Measurements from ENCODE around the gene PTPRJ. TPM values are rescaled to one million over a fixed set of nuclear protein-coding genes. Genes with fewer than 3 reads are reported as not detected.

The PTPRJ gene
- total RNA-seq, 2 donors from 2014 or later = 60.7 to 83.3 TPM

GRCh38 chr11:47980907-47981621 is 705 bp downstream of the PTPRJ start:
- Mint-ChIP-seq H3K4me1 (ENCODE audit: low read depth in 2 of 2) (peaks cover 32% of the 10 kb centered on the region in 2 donors), H3K27ac (peak overlapping the region; percentile 91 to 96), H3K9me3 (no peaks in the 10 kb centered on the region), H3K27me3 (no peaks in the 10 kb centered on the region), H3K4me3 (peak overlapping the region; percentile 82), H3K36me3 (peaks cover 10% of the 10 kb centered on the region)
- ATAC-seq (peak; percentile 56 to 61), DNase-seq (ENCODE audit: low spot score) (peak; percentile 65)

GRCh38 chr11:47981667-47982404 is 1.5 kb downstream of the PTPRJ start:
- peak overlapping the region; percentile 91 to 96 for H3K27ac Mint-ChIP-seq
- H3K9me3 Mint-ChIP-seq = no peaks in the 10 kb centered on the region
- ATAC-seq = peak in 1 of 2 donors; percentile 34
- no peak for DNase-seq (ENCODE audit: low spot score)
- peak overlapping the region; percentile 82 for H3K4me3 Mint-ChIP-seq
- H3K36me3 Mint-ChIP-seq = peaks cover 10% of the 10 kb centered on the region
- H3K4me1 Mint-ChIP-seq (ENCODE audit: low read depth in 2 of 2) = peaks cover 39 to 40% of the 10 kb centered on the region in 2 donors
- H3K27me3 Mint-ChIP-seq = no peaks in the 10 kb centered on the region

DNA sequence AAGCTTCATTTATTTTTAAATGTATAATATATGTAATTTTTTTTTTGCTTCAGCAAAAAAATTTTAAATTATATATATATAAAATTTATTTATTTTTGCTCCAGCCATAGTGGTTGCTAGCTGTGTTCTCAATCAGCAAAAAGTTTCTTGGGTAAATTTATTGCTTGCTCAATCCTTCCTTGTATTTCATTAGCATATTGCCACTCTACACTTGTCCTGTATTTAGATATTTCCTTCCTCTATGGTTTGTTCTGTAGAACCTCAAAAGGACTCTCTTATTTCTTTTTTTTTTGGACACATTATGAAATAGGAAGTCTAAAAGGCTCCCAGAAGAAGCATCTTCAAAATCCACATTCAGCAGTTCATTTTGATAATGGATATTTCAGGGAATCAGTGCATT is 2.3 kb downstream of the PTPRJ start:
- no peak for ATAC-seq
- H3K27ac Mint-ChIP-seq = peak overlapping the region; percentile 91 to 96
- no peaks in the 10 kb centered on the region for H3K27me3 Mint-ChIP-seq
- peak overlapping the region; percentile 82 for H3K4me3 Mint-ChIP-seq
- peaks cover 45 to 48% of the 10 kb centered on the region in 2 donors for H3K4me1 Mint-ChIP-seq (ENCODE audit: low read depth in 2 of 2)
- peaks cover 10% of the 10 kb centered on the region for H3K36me3 Mint-ChIP-seq
- no peaks in the 10 kb centered on the region for H3K9me3 Mint-ChIP-seq
- no peak for DNase-seq (ENCODE audit: low spot score)

DNA sequence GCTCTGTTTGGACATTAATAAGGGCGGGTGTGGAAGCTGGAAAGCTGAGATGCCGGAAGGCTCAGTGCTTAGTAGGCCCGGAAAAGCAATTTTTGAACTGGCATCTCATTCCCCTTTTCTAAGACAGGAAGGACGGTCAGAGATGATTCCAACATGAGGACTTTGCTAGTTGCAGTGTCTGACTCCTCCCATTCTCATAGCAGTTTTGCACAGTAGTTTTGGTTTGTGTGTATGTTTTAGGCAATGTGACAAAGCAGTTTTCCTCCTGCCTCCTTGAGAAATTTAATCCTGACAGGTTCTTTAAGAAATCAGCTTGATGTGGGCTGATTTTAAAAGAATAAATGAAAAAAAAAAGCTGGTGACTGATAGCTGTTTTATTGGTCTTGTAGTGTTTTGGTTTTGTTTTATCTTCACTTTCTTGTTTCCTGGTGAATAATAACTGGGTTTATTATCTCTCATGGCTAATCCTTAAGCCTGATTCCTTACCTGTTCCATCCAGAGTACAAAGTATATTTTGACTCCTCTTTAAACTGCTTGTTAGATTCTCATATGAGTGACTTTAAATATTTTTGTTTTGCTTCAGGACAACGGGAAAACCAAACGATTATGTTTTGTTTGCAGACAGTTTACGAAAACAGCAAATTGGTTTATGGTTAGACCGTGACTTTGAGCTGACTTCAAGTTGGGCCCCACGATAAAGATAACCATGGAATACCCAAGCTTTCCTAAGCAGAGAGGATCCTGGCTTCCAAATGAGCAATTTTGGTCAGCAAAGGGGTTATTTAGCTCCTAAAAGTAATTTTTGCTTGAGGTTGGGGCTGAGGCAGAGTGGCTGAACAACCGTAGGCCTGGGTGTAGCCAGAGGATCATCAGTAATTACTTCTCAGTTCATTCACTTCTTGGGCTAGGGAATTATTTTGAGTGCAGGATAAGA is 3.4 kb downstream of the PTPRJ start:
- DNase-seq (ENCODE audit: low spot score) = no peak
- Mint-ChIP-seq H3K9me3 (no peaks in the 10 kb centered on the region), H3K36me3 (peaks cover 10% of the 10 kb centered on the region), H3K4me3 (peak overlapping the region; percentile 82), H3K27ac (peak overlapping the region; percentile 91 to 96), H3K4me1 (ENCODE audit: low read depth in 2 of 2) (peaks cover 55 to 57% of the 10 kb centered on the region in 2 donors), H3K27me3 (no peaks in the 10 kb centered on the region)
- ATAC-seq = no peak

DNA sequence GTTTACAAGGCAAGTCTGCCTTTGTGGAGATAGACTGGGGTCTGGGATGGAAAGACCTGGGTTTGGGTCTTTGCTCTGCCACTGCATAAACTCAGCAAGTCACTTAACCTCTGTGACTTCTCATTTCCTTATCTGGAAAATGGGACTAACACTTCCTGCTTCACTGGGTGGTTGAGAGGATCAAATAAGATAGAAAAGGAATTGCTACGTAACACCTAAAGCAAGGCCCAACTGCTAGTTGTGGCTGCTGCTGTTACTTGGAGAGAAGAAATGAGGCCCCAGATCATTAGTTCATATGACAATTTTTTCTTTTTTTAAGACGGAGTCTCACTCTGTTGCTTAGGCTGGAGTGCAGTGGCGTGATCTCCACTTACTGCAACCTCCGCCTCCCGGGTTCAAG is 5.9 kb downstream of the PTPRJ start:
- H3K27ac Mint-ChIP-seq = peak overlapping the region; percentile 45 to 91
- H3K9me3 Mint-ChIP-seq = no peaks in the 10 kb centered on the region
- ATAC-seq = no peak
- DNase-seq (ENCODE audit: low spot score) = no peak
- H3K4me3 Mint-ChIP-seq = peak overlapping the region; percentile 19
- H3K4me1 Mint-ChIP-seq (ENCODE audit: low read depth in 2 of 2) = peaks cover 55 to 67% of the 10 kb centered on the region in 2 donors
- peaks cover 10% of the 10 kb centered on the region for H3K36me3 Mint-ChIP-seq
- no peaks in the 10 kb centered on the region for H3K27me3 Mint-ChIP-seq

DNA sequence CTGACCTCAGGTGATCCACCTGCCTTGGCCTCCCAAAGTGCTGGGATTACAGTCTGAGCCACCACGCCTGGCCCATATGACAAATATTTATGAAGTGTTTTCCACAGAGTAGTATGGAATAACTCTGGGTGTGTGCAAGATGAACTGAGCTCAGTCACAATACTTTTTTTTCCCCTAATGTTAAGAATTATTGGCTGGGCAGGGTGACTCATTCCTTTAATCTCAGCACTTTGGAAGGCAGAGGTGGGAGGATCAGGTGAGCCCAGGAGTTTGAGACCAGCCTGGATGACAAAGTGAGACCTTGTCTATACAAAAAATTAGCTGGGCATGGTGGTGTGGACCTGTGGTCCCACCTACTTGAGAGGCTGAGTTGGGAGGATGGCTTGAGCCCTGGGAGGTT is 6.4 kb downstream of the PTPRJ start:
- Mint-ChIP-seq H3K27ac (peak overlapping the region; percentile 45 to 91), H3K4me3 (no peak overlapping the region), H3K36me3 (peaks cover 10% of the 10 kb centered on the region), H3K9me3 (no peaks in the 10 kb centered on the region), H3K4me1 (ENCODE audit: low read depth in 2 of 2) (peaks cover 56 to 72% of the 10 kb centered on the region in 2 donors), H3K27me3 (no peaks in the 10 kb centered on the region)
- ATAC-seq = no peak
- no peak for DNase-seq (ENCODE audit: low spot score)

DNA sequence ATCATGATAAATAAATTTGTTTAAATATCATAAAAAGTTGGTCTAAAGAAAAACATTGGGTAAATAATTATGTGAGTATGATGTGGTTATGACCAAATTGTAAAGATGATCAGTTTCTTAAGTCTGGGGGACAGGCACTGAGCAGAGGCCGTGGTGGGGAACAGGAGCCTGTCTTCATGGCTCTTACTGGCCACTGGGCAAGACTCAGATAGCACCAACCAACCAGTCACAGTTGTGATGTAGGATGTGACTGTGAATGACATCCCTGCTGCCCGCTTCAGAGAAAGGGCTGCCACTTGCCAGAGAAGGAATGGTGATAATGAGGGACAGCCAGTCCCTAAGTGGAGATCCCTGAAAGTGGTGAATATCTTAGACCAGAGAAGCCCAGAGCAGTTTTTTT is 7.0 kb downstream of the PTPRJ start:
- Mint-ChIP-seq H3K27ac (peak overlapping the region; percentile 45 to 91), H3K36me3 (peaks cover 10% of the 10 kb centered on the region), H3K4me1 (ENCODE audit: low read depth in 2 of 2) (peaks cover 54 to 67% of the 10 kb centered on the region in 2 donors), H3K27me3 (no peaks in the 10 kb centered on the region), H3K9me3 (no peaks in the 10 kb centered on the region), H3K4me3 (peak overlapping the region; percentile 68)
- ATAC-seq (peak; percentile 72 to 77), DNase-seq (ENCODE audit: low spot score) (no peak)

- Mint-ChIP-seq H3K27ac (peak overlapping the region; percentile 45 to 91), H3K4me3 (peak overlapping the region; percentile 68), H3K36me3 (peaks cover 7% of the 10 kb centered on the region), H3K9me3 (no peaks in the 10 kb centered on the region), H3K27me3 (no peaks in the 10 kb centered on the region), H3K4me1 (ENCODE audit: low read depth in 2 of 2) (peaks cover 51 to 66% of the 10 kb centered on the region in 2 donors)
- ATAC-seq = peak in 1 of 2 donors; percentile 11
- DNase-seq (ENCODE audit: low spot score) = no peak
These were observed 7.4 kb downstream of the PTPRJ start for GRCh38 chr11:47987781-47988180.

GRCh38 chr11:47989779-47990178 is 9.4 kb downstream of the PTPRJ start:
- DNase-seq (ENCODE audit: low spot score) (no peak), ATAC-seq (no peak)
- Mint-ChIP-seq H3K36me3 (no peaks in the 10 kb centered on the region), H3K4me3 (peak overlapping the region; percentile 36), H3K4me1 (ENCODE audit: low read depth in 2 of 2) (peaks cover 41 to 55% of the 10 kb centered on the region in 2 donors), H3K27me3 (no peaks in the 10 kb centered on the region), H3K9me3 (no peaks in the 10 kb centered on the region), H3K27ac (peak overlapping the region in 1 of 2 donors; percentile 83)

DNA sequence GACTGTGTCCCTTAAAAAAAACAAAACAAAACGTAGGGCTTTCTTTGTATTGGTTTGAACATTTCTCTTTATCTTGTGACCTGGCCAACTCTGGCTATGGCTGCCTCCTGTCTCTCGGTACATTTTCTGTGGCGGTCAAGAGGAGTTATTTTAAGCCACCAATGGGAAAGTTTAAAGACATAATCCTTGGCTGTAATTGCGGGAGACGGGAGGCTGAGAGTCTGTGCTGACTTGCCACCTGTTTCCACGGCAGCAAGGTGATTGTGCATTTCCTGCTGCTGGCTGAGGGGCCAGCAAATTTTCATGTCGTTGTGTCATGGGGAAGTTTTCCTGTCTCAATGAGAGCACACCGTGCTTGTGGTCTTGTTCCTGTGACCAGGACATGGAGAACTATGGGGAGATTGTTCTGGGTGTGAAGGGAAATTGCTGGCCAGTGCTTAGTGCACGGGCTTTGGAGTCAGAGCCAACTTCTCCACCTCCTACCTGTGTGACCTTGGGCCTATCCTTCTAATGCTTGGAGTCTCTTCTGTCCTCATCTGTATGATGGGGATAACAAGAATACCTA is 11.0 kb downstream of the PTPRJ start:
- peak overlapping the region; percentile 23 for H3K4me3 Mint-ChIP-seq
- H3K9me3 Mint-ChIP-seq = no peaks in the 10 kb centered on the region
- DNase-seq (ENCODE audit: low spot score) (no peak), ATAC-seq (no peak)
- H3K4me1 Mint-ChIP-seq (ENCODE audit: low read depth in 2 of 2) = peaks cover 41 to 51% of the 10 kb centered on the region in 2 donors
- H3K36me3 Mint-ChIP-seq = no peaks in the 10 kb centered on the region
- peak overlapping the region; percentile 59 to 83 for H3K27ac Mint-ChIP-seq
- no peaks in the 10 kb centered on the region for H3K27me3 Mint-ChIP-seq

- no peak overlapping the region for H3K4me3 Mint-ChIP-seq
- peaks cover 39 to 51% of the 10 kb centered on the region in 2 donors for H3K4me1 Mint-ChIP-seq (ENCODE audit: low read depth in 2 of 2)
- no peaks in the 10 kb centered on the region for H3K36me3 Mint-ChIP-seq
- no peaks in the 10 kb centered on the region for H3K9me3 Mint-ChIP-seq
- DNase-seq (ENCODE audit: low spot score) (no peak), ATAC-seq (no peak)
- H3K27ac Mint-ChIP-seq = peak overlapping the region; percentile 59 to 83
- no peaks in the 10 kb centered on the region for H3K27me3 Mint-ChIP-seq
These were observed 11.5 kb downstream of the PTPRJ start for GRCh38 chr11:47991894-47992293.

- DNase-seq (ENCODE audit: low spot score) (no peak), ATAC-seq (peak in 1 of 2 donors; percentile 52)
- Mint-ChIP-seq H3K4me1 (ENCODE audit: low read depth in 2 of 2) (peaks cover 38 to 50% of the 10 kb centered on the region in 2 donors), H3K36me3 (no peaks in the 10 kb centered on the region), H3K27ac (peak overlapping the region in 1 of 2 donors; percentile 74), H3K4me3 (no peak overlapping the region), H3K27me3 (no peaks in the 10 kb centered on the region), H3K9me3 (no peaks in the 10 kb centered on the region)
These were observed 12.8 kb downstream of the PTPRJ start for GRCh38 chr11:47992959-47993820.
